ENCODE measurements around the gene CARS1.

CARS1 gene

GRCh38 chr11:3051196-3052108 is 5.8 kb downstream of the CARS1 start:
- TF ChIP-seq CTCF (IDR thresholded peaks at IDR 0.05; ENCODE audit: low read depth, low read length, poor library complexity, severe bottlenecking) = peak; percentile 17
- no peak for TF ChIP-seq EZH2phosphoT487 (IDR thresholded peaks at IDR 0.05; ENCODE audit: borderline replicate concordance, low read length)
- Histone ChIP-seq H3K9me2 (replicated peaks; ENCODE audit: control insufficient read depth, low read length) (no peaks in the 10 kb centered on the region), H3K4me1 (ENCODE audit: control insufficient read depth, low read length) (peaks cover 46% of the 10 kb centered on the region), H3K36me3 (ENCODE audit: control insufficient read depth, low read length) (peaks cover 50% of the 10 kb centered on the region), H3K27ac (ENCODE audit: low read depth, low read length) (no peak overlapping the region), H3K79me2 (ENCODE audit: control insufficient read depth, low read length) (peaks cover 94% of the 10 kb centered on the region), H3K4me2 (ENCODE audit: low read length) (peak overlapping the region; percentile 49), H4K20me1 (ENCODE audit: control insufficient read depth, insufficient read depth, low read depth, low read length) (peaks cover 18% of the 10 kb centered on the region), H3F3A (ENCODE audit: control insufficient read depth, insufficient read depth) (no peaks in the 10 kb centered on the region), H3K4me3 (ENCODE audit: low read length) (no peak overlapping the region), H3K9me3 (ENCODE audit: control insufficient read depth, insufficient read depth, low read length) (no peaks in the 10 kb centered on the region), H3K27me3 (ENCODE audit: control insufficient read depth, low read length) (no peaks in the 10 kb centered on the region)

- Histone ChIP-seq H3K9me2 (replicated peaks; ENCODE audit: control insufficient read depth, low read length) (no peaks in the 10 kb centered on the region), H3K4me3 (ENCODE audit: low read length) (0 out of 2 replicates have a peak overlapping the region, but pooled peaks have one; percentile 4), H3K4me2 (ENCODE audit: low read length) (peak overlapping the region; percentile 49), H3K27me3 (ENCODE audit: control insufficient read depth, low read length) (no peaks in the 10 kb centered on the region), H4K20me1 (ENCODE audit: control insufficient read depth, insufficient read depth, low read depth, low read length) (peaks cover 9% of the 10 kb centered on the region; the same call in 1 of the 2 replicates), H3K4me1 (ENCODE audit: control insufficient read depth, low read length) (peaks cover 38% of the 10 kb centered on the region), H3K9me3 (ENCODE audit: control insufficient read depth, insufficient read depth, low read length) (no peaks in the 10 kb centered on the region), H3K36me3 (ENCODE audit: control insufficient read depth, low read length) (peaks cover 59% of the 10 kb centered on the region), H3F3A (ENCODE audit: control insufficient read depth, insufficient read depth) (no peaks in the 10 kb centered on the region), H3K27ac (ENCODE audit: low read depth, low read length) (no peak overlapping the region), H3K79me2 (ENCODE audit: control insufficient read depth, low read length) (peaks cover 94% of the 10 kb centered on the region)
- TF ChIP-seq EZH2phosphoT487 (IDR thresholded peaks at IDR 0.05; ENCODE audit: borderline replicate concordance, low read length) (no peak), CTCF (IDR thresholded peaks at IDR 0.05; ENCODE audit: low read depth, low read length, poor library complexity, severe bottlenecking) (no peak)
Measured at GRCh38 chr11:3050386-3051195, 6.6 kb downstream of the CARS1 start.

- H3K9me3 ChIP-seq (ENCODE audit: control insufficient read depth, insufficient read depth, low read length) = no peaks in the 10 kb centered on the region
- peaks cover 91% of the 10 kb centered on the region for H3K79me2 ChIP-seq (ENCODE audit: control insufficient read depth, low read length)
- H3K9me2 ChIP-seq (replicated peaks; ENCODE audit: control insufficient read depth, low read length) = no peaks in the 10 kb centered on the region
- H3K27me3 ChIP-seq (ENCODE audit: control insufficient read depth, low read length) = no peaks in the 10 kb centered on the region
- TF ChIP-seq CTCF (IDR thresholded peaks at IDR 0.05; ENCODE audit: low read depth, low read length, poor library complexity, severe bottlenecking) (no peak), EZH2phosphoT487 (IDR thresholded peaks at IDR 0.05; ENCODE audit: borderline replicate concordance, low read length) (no peak)
- peaks cover 34% of the 10 kb centered on the region for H3K4me1 ChIP-seq (ENCODE audit: control insufficient read depth, low read length)
- peaks cover 9% of the 10 kb centered on the region; the same call in 1 of the 2 replicates for H4K20me1 ChIP-seq (ENCODE audit: control insufficient read depth, insufficient read depth, low read depth, low read length)
- peaks cover 61% of the 10 kb centered on the region for H3K36me3 ChIP-seq (ENCODE audit: control insufficient read depth, low read length)
- no peaks in the 10 kb centered on the region for H3F3A ChIP-seq (ENCODE audit: control insufficient read depth, insufficient read depth)
- H3K4me2 ChIP-seq (ENCODE audit: low read length) = peak overlapping the region; percentile 49
- no peak overlapping the region for H3K27ac ChIP-seq (ENCODE audit: low read depth, low read length)
- H3K4me3 ChIP-seq (ENCODE audit: low read length) = peak overlapping the region; percentile 5; the same call in 1 of the 2 replicates
Measured at GRCh38 chr11:3049430-3050243, 7.6 kb downstream of the CARS1 start.

All from DOHH2 (cell line).